Adrenal gland (tissue), 5 donors: Measurements from ENCODE around the gene AQP5.

ENCODE experiments used
- POLR2A ChIP-seq, 2 donors: fragments of 450-650 bp; IDR thresholded peaks; one replicate each; pipeline ENCODE4 v1.6.1; 2017; ENCODE audit warnings: antibody characterized with exemption in 2 of 2, mild to moderate bottlenecking in 2 of 2, moderate library complexity in 1 of 2
- TF ChIP-seq, protein P1 (sequence below), 6 experiments: fragments of 450-650 bp in 4 of 6; fragments of 200-600 bp in 2 of 6; sonication (generic) in 1 of 6; IDR thresholded peaks; 1 replicate in 5 of 6; 2 replicates in 1 of 6; pipeline versions ENCODE4 v1.5.1 to v1.8.0; 2016 to 2021; ENCODE audit warnings: antibody characterized with exemption in 6 of 6, mild to moderate bottlenecking in 2 of 6, moderate library complexity in 1 of 6
- donor health status: DM: no; HTN: no; CAD: no.

DNA sequence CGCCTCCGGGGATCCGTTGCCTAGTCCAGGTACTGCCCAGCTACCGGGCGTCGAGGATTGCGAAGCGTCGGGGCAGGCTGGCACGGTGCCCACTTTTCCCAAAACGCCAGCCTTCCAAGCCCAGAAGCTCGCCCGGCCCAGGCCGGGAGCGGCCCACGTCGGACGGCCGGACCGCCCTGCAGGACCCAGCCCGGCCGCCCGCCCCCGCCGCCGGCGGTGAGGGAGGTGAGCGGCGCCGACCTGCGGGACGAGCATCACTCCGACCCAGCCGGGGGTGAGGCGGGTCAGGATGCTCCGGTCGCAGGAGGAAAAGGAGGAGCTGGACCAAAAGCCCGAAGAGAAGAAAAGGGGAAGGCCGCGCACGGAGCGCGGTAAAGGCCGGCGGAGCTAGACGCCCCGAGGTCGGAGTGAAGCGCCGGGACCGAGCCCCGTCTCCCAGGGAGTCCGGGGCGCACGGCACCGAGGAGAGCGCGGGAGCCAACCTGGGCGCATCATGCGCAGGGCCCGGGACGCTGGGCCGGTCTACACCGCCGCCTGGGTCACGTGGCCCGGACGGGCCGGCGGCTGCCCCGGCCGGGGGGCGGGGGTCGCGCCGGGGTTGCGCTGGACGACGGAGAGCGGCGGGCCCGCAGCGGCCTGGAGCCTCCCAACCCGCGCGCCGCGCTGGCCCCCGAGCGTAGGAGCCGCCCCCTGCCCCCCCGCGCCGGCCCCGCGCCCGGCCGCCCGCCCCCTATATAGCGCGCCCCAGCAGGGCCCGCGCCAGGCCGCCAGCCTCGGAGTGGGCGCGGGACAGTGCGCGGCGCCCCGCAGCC, at the start of gene AQP5:
- TF ChIP-seq POLR2A (IDR thresholded peaks at IDR 0.05) = no peak
- TF ChIP-seq, protein P1, sequence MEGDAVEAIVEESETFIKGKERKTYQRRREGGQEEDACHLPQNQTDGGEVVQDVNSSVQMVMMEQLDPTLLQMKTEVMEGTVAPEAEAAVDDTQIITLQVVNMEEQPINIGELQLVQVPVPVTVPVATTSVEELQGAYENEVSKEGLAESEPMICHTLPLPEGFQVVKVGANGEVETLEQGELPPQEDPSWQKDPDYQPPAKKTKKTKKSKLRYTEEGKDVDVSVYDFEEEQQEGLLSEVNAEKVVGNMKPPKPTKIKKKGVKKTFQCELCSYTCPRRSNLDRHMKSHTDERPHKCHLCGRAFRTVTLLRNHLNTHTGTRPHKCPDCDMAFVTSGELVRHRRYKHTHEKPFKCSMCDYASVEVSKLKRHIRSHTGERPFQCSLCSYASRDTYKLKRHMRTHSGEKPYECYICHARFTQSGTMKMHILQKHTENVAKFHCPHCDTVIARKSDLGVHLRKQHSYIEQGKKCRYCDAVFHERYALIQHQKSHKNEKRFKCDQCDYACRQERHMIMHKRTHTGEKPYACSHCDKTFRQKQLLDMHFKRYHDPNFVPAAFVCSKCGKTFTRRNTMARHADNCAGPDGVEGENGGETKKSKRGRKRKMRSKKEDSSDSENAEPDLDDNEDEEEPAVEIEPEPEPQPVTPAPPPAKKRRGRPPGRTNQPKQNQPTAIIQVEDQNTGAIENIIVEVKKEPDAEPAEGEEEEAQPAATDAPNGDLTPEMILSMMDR (IDR thresholded peaks at IDR 0.05) = no peak
